Gastrocnemius medialis (tissue), 4 donors: ENCODE measurements around the gene CFAP221.

Experiments
- CTCF ChIP-seq, 5 experiments: fragments of 450-650 bp in 3 of 5; fragments of 200-600 bp in 2 of 5; sonication (generic) in 2 of 5; IDR thresholded peaks in 4 of 5; conservative IDR thresholded peaks in 1 of 5; 1 replicate in 4 of 5; 2 replicates in 1 of 5; pipeline ENCODE4 v1.5.1; 2016 to 2019; ENCODE audit warnings: antibody characterized with exemption in 5 of 5, mild to moderate bottlenecking in 3 of 5, moderate library complexity in 3 of 5
- POLR2A ChIP-seq, 2 donors: fragments of 450-650 bp; IDR thresholded peaks; one replicate each; pipeline ENCODE4 v1.6.1; 2017; ENCODE audit warnings: antibody characterized with exemption in 2 of 2, mild to moderate bottlenecking in 2 of 2, moderate library complexity in 2 of 2

DNA sequence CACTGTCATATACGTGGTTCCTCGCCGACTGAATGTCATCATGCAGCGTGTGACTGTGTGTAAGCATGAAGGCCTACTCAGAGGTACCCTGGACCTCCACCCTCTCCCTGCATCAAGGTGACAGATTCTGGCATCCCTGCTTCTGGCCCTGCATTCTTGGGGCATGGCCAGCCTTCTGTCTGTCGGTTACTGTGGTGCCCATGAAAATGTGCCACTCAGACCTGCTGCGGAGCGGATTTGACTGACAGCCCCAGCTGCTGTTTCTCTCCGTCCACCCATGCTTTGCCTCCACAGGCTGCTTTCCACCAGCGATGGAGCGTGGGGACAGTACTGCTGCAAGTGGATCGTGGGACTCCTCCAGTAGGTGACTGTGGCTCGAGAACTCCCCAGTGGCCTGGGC is 144.4 kb downstream of the CFAP221 start:
- TF ChIP-seq CTCF (IDR thresholded peaks at IDR 0.05 in 4 of 5, conservative IDR thresholded peaks at IDR 0.05 in 1 of 5) = no peak
- TF ChIP-seq POLR2A (IDR thresholded peaks at IDR 0.05) = no peak
